ENCODE data around the gene RAB11FIP4. TPM values are rescaled to one million over a fixed set of nuclear protein-coding genes. Genes with fewer than 3 reads are reported as not detected.

Gene RAB11FIP4
- total and polyA plus RNA-seq, 2 of the 8 experiments (the other 6 are each of a cell fraction or from before 2014, with no cell fraction given): 21.7 to 53.2 TPM

DNA sequence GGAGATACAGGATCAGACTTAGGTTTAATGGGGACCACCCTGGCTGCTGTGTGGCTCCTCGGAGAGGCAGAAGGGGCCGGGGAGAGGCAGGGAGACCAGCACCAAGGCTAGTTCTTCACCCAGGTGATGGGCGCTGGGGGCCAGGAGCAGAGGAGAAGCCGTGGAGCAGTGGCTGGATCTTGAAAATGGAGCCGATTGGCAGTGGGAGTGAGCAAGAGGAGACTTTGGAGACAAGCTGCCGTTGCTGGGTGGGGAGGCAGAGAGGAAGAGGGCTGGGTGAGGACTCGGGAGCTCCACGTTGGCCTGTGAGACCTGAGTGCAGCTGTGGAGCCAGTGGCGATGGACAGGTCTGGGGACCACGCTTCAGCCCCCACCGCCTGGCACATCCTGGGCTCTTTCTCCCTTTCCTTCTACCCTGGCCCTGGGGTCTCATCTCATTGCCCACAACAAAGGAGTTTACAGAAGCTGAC, 9.0 kb downstream of the RAB11FIP4 start (continued):
- TF ChIP-seq HDAC2 (IDR thresholded peaks at IDR 0.05; ENCODE audit: borderline replicate concordance in 1 of 2, low read depth in 2 of 2, low read length in 2 of 2) (no peak), EZH2 (IDR thresholded peaks at IDR 0.05; ENCODE audit: low read depth, low read length, severe bottlenecking) (no peak), MAFK (IDR thresholded peaks at IDR 0.05; ENCODE audit: low read depth, low read length) (no peak)
